HG03558 (cell line): ENCODE data around the gene RIT2.

Source experiments
- ATAC-seq: cut with Tn5 transposase; IDR thresholded peaks from one replicate; pipeline ENCODE4 v1.9.1; 2021; ENCODE audit warnings: moderate number of reproducible peaks; ENCODE audit not compliant: unreplicated experiment; ENCODE audit errors: extremely low read depth

The RIT2 gene

DNA sequence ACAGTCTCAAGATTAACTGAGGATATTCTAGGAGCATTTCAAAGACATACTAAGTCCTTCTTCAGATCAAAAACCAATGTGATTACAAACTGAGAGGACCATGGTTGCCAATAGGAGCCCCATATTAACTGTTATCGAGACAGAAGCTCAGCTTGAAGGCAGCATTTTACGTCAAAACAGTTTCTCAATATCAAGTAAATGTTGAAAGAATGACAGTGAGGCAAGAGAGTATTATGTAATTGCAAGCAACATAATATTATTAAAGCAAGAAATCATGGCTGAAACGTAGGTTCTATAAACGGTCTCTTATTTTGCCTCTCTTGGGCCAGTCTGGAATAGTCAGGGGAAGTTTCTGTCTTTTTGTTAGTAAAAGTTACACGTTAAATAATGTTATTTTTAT, 22.9 kb downstream of the RIT2 start:
- no peak for ATAC-seq

DNA sequence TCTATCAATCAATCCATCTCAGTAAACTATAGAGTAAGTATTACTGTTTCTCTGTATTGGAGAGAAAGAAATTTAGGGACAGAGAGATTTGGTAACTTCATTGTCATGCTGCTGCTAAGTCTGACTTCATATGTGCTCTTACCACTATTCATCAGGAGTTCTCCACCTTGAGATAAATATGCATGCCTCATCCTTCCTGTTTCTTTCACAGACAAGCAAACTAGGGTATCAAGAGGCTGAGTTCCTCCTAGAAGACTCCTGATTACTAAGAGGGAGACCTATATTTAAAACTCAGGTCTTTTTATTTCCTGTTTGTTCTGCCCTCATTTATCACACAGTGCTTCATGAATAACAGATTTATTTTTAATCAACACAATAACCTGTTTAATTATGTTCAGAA, 34.1 kb downstream of the RIT2 start:
- no peak for ATAC-seq

DNA sequence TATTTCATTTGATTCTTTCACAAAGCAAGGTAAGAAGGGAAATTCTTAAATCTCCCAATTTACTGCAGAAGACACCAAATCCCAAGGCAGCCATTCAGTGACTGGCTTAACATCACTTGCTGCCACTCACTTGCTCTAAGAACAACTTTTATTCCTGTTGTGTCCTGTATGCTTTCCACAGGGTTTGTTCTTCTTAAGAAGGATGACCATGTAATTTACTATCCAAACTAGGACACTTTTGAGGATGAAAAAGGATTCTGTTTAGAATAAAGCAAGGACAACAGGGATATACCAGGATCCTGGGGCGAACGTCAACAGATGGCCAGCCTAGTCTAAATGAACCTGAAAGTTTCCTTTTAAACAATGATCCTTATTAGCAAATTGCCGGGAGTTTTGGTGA, 34.8 kb downstream of the RIT2 start:
- ATAC-seq = no peak

DNA sequence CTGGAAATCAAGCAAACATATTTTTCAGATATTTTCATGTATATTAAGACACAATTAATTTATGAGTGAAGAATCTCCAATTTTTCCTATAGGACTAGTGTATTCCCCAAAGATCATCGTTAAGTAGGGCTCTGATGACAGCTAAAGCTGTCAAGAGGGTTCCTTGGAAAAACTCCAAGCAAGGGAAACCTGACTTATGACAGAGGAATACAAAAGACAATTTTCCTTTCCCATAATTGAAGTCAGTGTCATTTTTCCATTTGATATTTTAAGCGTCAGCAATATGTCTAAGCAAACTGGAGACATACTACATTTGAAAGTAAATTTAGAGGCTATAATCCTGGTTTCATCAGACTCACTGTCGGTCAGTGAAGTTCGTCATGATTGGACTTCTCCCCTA, 36.1 kb downstream of the RIT2 start:
- no peak for ATAC-seq

DNA sequence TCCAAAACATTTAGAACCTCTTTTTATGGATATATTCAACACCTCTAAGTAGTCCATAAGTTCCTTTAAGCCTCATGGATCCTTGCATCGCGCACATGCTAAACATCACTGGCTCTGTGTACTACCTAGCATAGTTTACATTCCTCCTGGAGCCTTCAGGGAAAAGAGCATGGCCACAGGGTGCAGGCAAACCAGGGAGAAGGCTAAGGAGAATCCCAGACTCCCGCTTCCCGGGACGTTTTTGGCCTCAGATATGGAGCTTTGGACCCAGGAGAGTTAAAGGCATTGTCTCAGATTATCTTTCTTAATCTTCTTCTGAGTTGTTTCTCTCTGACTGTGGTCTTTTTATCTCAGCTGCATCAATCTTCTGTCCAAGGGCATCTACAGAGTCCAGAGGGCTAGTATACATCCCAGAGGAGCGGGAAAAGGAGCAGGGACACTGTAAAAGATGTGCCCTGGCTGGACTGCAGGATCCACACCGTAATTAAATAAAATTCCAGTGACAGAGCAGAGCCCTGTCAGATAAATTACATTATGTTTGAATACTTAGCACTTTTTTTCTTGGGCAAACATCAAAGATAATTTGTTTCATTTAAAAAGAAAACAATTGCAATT, 36.9 kb downstream of the RIT2 start:
- no peak for ATAC-seq

DNA sequence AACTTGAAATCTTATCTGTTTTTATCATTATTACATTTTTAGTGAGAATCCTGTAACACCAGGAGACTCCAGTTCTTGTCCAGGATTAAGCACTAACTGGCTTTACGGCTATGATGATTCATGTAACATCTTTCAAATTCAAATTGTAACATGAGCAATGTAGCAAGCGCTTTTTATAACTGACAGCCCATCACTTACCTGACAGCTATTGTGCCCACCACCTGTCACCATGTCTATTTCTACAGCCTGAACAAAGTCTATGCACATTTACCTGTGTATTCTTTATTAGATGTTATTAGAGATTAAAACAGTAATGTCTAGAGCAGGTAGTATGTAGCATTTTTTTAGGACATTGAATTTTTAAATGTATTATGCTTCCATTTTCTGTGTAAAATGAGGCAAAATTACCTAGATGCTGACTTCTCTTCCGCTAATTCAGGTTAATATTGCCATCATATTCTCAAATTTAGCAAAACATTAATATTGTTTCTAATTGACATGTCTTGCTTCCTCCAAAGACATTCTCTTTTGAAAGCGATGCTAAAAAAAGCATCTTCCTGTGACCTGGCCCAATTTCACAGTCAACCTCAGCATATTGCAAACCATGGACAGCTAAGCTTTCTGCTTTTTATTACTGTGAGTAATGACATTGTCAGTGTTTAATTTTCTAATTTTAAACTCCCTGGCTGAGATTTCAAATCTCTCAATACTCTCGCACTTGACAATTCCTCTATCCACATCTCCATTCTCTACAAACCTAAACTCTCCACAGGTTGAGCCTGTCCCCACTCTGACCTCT, 37.8 kb downstream of the RIT2 start:
- no peak for ATAC-seq

DNA sequence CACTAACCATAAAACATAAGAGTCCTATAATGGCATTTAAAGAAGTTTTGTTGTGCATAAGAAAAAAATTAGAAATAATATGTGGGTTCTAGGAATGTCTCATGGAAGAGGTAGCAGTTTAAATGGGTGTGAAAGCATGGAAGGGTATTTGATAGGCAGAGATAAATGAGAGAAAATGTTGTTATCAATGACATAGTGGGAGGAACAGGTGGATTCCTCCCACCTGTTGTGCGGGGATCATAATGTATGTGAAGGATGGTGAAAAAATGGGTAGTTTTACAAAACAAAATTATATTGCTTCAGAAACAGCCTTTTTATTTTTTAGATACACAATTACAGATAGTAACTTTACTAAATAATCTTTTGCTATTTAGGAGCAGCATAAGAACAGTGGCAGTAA, 41.7 kb downstream of the RIT2 start:
- ATAC-seq = no peak

DNA sequence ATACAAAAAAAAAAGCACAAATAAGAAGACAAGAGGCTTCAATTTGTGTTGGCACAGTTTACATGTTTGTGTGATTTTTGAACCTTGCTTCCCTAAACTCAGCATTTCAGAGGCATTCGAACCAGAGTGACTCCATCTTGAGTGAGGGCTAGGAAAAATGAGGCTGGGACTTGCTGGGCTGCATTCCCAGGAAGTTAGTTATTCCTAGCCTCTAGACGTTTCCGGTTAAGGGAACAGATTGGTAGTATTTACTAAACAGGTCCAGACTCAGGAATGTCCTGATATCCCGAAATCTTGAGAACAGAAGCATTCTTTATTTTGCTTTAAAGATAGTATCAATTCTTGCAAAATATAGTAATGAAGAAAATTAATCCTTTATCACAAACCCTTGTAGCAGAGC, 46.7 kb downstream of the RIT2 start:
- no peak for ATAC-seq

DNA sequence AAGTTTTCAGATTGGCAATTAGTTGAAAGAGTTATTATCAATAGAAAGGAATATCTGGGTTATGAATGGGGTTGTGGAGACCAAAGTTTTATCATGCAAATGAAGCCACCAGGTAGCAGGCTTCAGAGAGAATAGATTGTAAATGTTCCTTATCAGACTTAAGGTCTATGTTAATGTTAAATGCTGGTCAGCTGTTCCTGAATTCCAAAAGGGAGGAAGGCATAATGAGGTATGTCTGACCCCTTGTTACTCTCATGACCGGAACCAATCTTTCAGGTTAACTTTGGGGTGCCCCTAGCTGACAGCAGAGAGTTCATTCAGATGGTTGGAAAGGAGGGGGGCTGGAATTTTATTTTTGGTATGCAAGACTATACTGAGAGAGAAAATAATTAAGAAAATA, 47.9 kb downstream of the RIT2 start:
- ATAC-seq = no peak

DNA sequence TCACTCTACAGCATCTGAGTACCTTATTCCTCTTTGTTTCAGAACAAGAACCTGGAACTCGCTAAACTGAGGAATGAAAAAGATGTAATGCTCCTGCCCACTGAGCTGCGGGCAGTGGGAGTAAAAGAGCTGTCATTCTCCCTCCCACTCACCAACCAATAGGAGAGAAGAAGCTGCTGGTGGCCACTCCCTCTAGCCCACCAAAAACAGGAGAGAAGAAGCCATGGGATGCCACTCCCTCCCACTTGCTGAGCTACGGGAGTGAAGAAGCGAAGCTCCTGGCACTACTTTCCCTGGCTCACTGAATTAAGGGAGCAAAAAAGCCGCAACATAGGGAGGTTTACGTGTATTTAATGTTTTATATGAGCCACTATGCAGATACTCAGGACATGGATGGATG, 53.7 kb downstream of the RIT2 start:
- no peak for ATAC-seq

DNA sequence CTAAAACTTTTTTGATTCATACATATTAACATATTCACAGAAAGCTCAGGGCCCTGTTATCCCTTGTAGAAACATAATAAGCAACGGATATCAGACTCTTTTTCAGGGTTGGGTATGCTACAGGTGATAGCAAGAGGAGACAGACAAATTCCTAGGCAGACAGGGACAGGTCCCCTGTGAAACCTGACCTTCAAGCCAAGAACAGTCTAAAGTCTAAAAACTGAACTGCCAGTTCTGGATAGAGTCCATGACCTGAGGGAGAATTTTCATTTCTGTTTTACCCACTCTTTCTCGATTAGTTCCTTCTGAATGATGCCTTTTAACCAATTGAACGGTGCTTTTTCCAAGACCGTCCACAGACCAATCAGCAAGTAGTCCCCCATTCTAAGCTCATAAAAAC, 54.2 kb downstream of the RIT2 start:
- no peak for ATAC-seq

DNA sequence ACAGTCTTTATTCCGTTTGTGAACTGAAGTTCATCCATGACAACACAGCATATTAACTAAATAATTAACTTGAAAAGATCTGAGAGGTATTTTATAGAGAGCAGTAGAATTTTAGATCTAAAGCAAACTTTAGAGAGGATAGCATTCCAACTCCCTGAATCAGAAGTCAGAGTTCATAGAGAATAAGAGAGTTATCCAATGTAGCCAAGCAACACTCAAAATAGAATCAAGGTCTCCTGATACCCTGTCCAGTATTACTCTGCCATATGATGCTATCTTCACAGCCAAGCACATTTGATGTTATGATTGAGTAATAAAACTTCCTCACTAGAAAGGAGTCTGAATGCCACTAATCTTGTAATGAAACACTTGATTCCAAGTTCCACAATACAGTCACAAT, 55.5 kb downstream of the RIT2 start:
- no peak for ATAC-seq

DNA sequence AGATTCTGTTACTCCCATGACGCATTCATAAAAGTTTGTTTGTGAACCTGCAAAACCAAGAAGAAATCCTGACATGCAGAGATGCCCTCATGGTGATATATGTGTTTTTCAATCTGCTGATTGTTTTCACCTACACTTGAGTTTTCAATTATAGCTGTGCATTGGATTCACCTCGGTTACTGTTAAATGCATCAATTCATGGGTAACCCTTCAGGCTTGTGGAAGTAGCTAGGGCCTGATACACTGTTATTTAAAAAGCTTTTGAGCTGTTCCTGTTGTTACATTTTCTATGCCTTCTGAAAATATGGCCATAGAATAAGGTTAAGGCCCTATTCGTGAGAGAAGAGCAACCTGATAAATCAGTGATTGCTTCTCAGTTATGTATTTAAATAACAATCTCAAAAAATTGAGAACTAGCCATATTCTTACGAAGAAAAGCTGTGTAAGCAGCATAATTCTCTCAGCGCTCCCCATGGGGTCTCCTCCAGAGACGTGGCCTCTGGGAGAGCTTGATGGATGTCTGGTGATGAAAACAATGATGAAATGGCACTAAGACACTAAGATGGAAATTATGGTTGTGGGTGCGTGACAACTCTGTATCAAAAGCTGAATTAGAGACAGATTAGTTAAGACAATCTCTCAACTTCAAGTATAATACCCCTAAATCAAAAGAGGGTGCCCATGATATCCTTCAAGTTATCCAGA, 60.5 kb downstream of the RIT2 start:
- ATAC-seq = no peak

DNA sequence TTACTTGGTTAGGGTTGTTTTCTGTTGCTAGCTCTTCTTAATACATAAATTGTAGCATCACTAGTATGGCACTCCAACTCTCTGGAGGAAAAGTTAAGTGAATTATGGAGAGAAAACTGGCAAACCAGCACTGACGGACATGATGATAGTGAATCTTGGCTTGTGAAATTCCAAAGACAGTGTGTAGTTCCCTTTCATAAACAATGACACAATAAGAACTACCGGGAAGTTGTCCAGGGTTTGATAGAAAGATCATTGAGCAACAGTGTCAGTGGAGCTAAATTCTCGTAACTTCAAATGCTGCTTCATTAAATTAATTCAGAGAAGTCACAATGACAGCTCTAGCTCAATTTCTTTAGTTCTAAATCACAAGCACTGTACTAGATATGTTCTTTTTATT, 66.5 kb downstream of the RIT2 start:
- ATAC-seq = no peak

DNA sequence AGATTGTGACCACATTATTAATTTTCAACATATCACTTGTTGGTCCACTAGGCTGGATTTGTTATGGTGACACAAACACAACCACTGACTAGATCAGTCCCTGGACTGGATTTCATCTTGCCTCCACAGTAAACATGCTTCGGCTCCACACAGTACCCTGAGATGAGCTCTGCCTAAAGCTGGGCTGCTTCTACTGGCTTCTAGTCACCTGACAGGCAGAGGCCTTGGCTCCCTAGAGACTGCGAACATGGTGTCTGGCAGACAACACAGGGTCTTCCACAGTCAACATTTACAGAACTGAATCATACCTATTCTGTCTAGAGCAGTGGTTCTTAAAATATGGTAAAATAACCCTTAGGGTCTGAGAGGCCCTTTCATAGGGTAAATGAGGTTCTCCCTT, 69.2 kb downstream of the RIT2 start:
- no peak for ATAC-seq

DNA sequence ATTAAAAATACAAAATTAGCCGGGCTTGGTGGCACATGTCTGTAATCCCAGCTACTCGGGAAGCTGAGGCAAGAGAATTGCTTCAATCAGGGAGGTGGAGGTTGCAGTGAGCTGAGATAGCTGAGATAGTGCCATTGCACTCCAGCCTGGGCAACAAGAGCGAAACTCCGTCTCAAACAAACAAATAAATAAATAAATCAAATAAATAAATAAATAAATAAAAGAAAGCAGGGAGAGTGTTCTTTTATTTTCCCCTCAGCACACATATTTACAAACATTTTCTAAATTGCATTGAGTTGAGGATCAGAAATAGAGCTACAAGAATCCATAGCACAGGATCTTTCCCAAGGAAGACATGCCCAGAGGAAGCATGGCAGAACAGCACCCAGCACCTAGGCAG, 71.9 kb downstream of the RIT2 start:
- no peak for ATAC-seq

DNA sequence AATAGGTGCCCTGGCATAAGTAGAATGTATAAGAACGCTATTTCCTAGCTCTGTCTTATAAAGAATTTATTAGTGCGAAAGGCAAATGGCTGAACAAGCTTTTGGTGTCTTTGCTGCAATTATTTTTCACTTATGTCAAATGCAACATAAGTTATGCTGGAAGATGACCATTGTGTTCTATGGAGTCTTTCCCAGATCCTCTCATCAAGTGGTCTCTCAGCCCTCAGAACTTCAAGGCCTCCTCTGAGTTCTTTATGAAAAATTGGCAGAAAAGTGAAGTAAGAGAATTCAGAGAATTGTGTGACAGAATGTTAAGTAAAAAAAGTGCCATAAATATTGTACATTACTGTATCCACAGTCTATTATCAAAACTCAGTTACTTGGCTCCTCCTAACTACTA, 75.2 kb downstream of the RIT2 start:
- no peak for ATAC-seq

DNA sequence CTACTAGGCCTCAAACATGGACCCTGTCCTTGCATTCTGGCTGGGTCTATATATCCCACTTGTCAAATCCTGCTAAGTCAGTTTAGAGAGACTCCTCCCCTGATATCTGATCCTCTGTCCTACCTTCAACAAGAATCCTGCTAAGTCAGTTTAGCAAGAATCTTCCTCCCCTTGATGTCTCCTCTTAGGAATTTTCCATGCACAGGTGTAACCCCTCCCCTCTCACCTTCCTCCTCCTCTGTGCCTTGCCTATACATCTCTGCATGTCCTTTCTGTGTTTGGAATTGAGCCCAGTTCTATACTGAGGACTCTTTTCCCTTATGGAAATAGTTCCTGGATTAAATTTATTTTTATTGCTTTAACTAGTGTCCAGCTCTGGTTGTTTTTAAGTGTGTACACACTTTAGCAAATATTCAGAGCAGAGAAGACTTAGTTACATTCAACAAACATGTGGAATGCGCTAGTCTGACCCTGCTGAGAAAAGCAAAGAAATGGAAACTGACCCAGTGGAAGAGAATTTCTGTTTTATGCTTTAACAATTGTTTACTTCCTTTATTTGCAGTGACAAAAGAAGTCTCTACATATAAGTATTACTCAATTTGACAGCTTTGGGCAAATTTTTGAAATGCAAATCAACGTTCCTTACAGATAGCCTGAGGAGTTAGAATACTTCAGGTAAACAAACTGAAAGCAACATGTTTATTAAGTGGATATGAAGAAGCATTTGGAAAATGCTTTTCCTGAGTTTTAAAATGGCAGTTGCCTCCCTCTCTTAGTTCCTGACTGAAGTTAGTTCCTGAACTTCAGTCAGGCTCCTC, 80.6 kb downstream of the RIT2 start:
- no peak for ATAC-seq

DNA sequence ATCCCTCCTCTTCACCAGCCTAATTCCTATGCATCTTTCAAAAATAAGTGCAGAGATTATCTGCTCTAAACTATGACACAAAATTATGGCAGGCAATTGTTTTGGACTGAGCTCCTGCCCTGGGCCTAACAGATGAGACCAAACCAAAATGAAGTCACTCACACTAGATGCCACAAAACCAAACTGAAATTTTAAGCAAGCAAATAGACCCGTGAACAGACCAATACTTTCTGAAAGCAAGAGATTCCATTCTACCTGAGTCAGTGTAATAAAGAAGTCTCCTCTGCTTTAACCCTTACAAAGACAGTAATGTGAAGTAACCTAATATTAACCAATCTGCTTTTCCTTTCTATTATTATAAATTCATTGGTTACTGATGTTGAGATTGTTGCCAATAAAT, 84.3 kb downstream of the RIT2 start:
- no peak for ATAC-seq

DNA sequence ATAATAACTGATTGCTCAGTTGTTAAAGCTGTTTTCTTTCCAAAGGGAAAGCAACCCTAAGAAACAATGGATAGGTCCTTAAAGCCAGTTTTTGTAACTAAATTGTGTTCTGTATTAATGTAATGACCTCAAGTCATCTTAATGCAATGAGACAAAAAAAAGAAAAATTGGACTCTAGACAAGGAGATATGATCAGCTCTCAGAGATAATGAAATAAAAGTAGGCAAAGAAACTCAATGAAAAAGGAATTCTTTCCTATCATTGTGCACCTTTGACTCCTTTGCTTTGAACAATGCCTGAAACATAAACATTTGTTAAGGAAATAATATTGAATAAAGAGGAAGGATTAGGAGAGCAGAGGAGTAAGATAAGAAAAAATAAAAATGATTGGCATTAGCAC, 86.1 kb downstream of the RIT2 start:
- no peak for ATAC-seq

DNA sequence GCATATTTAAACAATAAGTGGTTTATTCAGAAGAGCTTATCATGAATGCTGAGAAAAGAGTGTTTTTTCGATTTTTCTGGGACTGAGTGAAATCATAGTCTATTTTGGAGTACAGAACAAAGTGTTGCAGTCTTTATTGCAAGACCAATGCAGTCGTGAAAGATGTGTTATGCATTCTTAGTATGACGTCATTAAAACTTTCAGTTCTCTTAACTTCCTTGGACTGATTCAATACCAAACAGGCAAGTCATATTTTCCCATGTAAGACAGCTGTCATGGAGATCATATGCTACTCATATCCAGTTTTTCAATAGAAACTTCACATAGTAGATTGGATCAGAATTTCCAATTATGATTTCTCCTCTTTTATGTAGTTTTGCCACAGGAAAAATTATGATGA, 92.6 kb downstream of the RIT2 start:
- no peak for ATAC-seq
